Thyroid gland (tissue), 4 donors: ENCODE results near the gene GABRR1. TPM values are rescaled to one million over a fixed set of nuclear protein-coding genes. Genes with fewer than 3 reads are reported as not detected.

Experiments
- DNase-seq, 2 donors: peaks; one replicate each; pipeline ENCODE4 v3.0.0-alpha.2; 2019
- H3K27ac ChIP-seq, 3 donors: fragments of 200-600 bp; sonication (generic); 1 replicate in 2 of 3; 2 replicates in 1 of 3; pipeline ENCODE4 v1.5.1; 2016 to 2019; ENCODE audit warnings: mild to moderate bottlenecking in 1 of 3, moderate library complexity in 1 of 3
- H3K27me3 ChIP-seq: fragments of 200-600 bp; sonication (generic); one replicate; pipeline ENCODE4 v1.5.1; 2019
- H3K36me3 ChIP-seq, 2 donors: fragments of 200-600 bp; sonication (generic); one replicate each; pipeline ENCODE4 v1.5.1; 2016 to 2019
- H3K4me1 ChIP-seq, 2 donors: fragments of 200-600 bp; sonication (generic); one replicate each; pipeline ENCODE4 v1.5.1; 2017 to 2019
- H3K4me3 ChIP-seq, 3 donors: fragments of 200-600 bp; sonication (generic); replicated peaks in 1 of 3; 1 replicate in 2 of 3; 2 replicates in 1 of 3; pipeline ENCODE4 v1.5.1; 2016; ENCODE audit warnings: mild to moderate bottlenecking in 1 of 3
- H3K9me3 ChIP-seq: fragments of 200-600 bp; sonication (generic); one replicate; pipeline ENCODE4 v1.5.1; 2017
- POLR2A ChIP-seq, 2 donors: fragments of 450-650 bp; IDR thresholded peaks; one replicate each; pipeline ENCODE4 v1.6.1; 2017; ENCODE audit warnings: antibody characterized with exemption in 2 of 2, mild to moderate bottlenecking in 2 of 2, moderate library complexity in 1 of 2
- WGBS, 2 donors: methylation state at CpG; one replicate each; pipeline ENCODE4 v1.1.5; 2017; 5-methylcytosine and 5-hydroxymethylcytosine counted together
- intact Hi-C: fragments of 100-400 bp; cut with DNase I; formaldehyde crosslinking; loops from one replicate; pipeline ENCODE4 v1.15.1; 2023
- total RNA-seq, 4 donors: library from RNA; depleted of rRNA; stranded (reverse); fragments of >200 nt; gene quantifications; one replicate each; pipeline ENCODE4 v1.2.3, GENCODE V29; 2016
- TF ChIP-seq, protein P1 (sequence below), 6 experiments: fragments of 200-600 bp in 3 of 6; fragments of 450-650 bp in 3 of 6; sonication (generic) in 3 of 6; IDR thresholded peaks; one replicate each; pipeline ENCODE4 v1.5.1; 2016 to 2019; ENCODE audit warnings: antibody characterized with exemption in 6 of 6, mild to moderate bottlenecking in 2 of 6, inconsistent platforms in 1 of 6, moderate library complexity in 1 of 6

The GABRR1 gene
- total RNA-seq, 4 donors from 2014 or later = not detected

DNA sequence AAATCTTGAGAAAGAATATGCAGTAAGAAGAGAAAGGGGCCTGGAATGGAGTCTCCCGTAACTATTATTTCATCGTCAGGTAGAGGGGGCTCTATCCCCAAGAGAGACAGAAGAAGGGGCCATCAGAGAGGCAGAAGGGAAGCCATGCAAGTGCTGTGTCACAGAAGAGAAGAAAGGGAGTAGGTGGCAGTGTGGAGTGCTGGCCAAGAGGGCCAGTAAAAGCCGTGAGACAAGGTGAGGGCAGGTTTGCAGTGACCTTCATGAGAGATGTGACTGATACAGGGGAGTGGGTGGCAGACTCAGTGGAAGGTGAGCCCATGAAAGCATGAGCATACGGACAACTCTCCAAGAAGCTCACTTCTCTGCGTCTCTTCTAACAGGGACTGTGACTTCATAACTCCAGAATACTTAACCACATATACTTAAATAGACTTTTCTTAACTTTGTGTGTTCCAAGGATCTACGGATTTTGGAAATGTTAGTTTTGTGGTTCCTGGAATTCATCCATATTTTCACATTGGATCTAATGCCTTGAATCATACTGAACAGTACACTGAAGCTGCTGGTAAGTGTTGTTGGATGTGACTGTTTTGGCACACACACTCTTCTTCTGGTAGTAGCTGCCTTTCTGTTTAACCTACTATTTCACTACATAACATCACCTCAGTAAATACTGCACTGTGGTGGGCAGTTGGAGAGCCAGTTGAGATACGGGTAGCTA lies 55.7 kb downstream of the GABRR1 start:
- H3K27me3 ChIP-seq = no peaks in the 10 kb centered on the region
- TF ChIP-seq, protein P1, sequence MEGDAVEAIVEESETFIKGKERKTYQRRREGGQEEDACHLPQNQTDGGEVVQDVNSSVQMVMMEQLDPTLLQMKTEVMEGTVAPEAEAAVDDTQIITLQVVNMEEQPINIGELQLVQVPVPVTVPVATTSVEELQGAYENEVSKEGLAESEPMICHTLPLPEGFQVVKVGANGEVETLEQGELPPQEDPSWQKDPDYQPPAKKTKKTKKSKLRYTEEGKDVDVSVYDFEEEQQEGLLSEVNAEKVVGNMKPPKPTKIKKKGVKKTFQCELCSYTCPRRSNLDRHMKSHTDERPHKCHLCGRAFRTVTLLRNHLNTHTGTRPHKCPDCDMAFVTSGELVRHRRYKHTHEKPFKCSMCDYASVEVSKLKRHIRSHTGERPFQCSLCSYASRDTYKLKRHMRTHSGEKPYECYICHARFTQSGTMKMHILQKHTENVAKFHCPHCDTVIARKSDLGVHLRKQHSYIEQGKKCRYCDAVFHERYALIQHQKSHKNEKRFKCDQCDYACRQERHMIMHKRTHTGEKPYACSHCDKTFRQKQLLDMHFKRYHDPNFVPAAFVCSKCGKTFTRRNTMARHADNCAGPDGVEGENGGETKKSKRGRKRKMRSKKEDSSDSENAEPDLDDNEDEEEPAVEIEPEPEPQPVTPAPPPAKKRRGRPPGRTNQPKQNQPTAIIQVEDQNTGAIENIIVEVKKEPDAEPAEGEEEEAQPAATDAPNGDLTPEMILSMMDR (IDR thresholded peaks at IDR 0.05) = no peak
- TF ChIP-seq POLR2A (IDR thresholded peaks at IDR 0.05) = no peak
- H3K9me3 ChIP-seq = no peaks in the 10 kb centered on the region
- no peaks in the 10 kb centered on the region for H3K4me1 ChIP-seq
- intact Hi-C loops = no loop called here
- peaks cover 5 to 9% of the 10 kb centered on the region in 2 donors for H3K36me3 ChIP-seq
- DNase-seq = no peak
- H3K4me3 ChIP-seq = no peak overlapping the region
- 79 to 91% methylated on average over 7 of the region's 7 CpGs for WGBS, 2 donors
- no peak overlapping the region for H3K27ac ChIP-seq

GRCh38 chr6:89160331-89161092 lies 56.6 kb downstream of the GABRR1 start:
- Histone ChIP-seq H3K4me3 (no peak overlapping the region), H3K27ac (no peak overlapping the region), H3K4me1 (no peaks in the 10 kb centered on the region), H3K36me3 (peaks cover 5 to 9% of the 10 kb centered on the region in 2 donors), H3K9me3 (no peaks in the 10 kb centered on the region), H3K27me3 (no peaks in the 10 kb centered on the region)
- TF ChIP-seq POLR2A (IDR thresholded peaks at IDR 0.05) = no peak
- TF ChIP-seq, protein P1 (IDR thresholded peaks at IDR 0.05) = no peak
- DNase-seq = no peak
- intact Hi-C loops = no loop called here
- 95 to 96% methylated on average over 4 of the region's 4 CpGs for WGBS, 2 donors

GRCh38 chr6:89154131-89154530 lies 63.0 kb downstream of the GABRR1 start:
- no peaks in the 10 kb centered on the region for H3K36me3 ChIP-seq
- intact Hi-C loops = no loop called here
- no peak overlapping the region for H3K27ac ChIP-seq

GRCh38 chr6:89148016-89148750 lies 69.0 kb downstream of the GABRR1 start:
- H3K27ac ChIP-seq = no peak overlapping the region
- no peaks in the 10 kb centered on the region for H3K9me3 ChIP-seq
- no peak overlapping the region for H3K4me3 ChIP-seq
- H3K4me1 ChIP-seq = peaks cover 0 to 7% of the 10 kb centered on the region in 2 donors
- DNase-seq = no peak
- 95 to 96% methylated on average over 17 of the region's 17 CpGs for WGBS, 2 donors
- no peaks in the 10 kb centered on the region for H3K36me3 ChIP-seq
- intact Hi-C loops = loop anchor here (10.0 kb wide), 1 partner anchor 163 kb away; no protein-coding TSS in a partner anchor
- no peaks in the 10 kb centered on the region for H3K27me3 ChIP-seq
- TF ChIP-seq POLR2A (IDR thresholded peaks at IDR 0.05) = no peak
- TF ChIP-seq, protein P1 (IDR thresholded peaks at IDR 0.05) = no peak

More at GRCh38 chr6:89154131-89154530, 63.0 kb downstream of the GABRR1 start:
- WGBS, 2 donors = 84 to 87% methylated on average over 1 of the region's 1 CpG
- Histone ChIP-seq H3K27me3 (no peaks in the 10 kb centered on the region), H3K4me1 (no peaks in the 10 kb centered on the region), H3K4me3 (no peak overlapping the region), H3K9me3 (no peaks in the 10 kb centered on the region)
- TF ChIP-seq POLR2A (IDR thresholded peaks at IDR 0.05) = no peak
- TF ChIP-seq, protein P1 (IDR thresholded peaks at IDR 0.05) = no peak
- DNase-seq = no peak
